SK-N-MC (cell line): Measurements from ENCODE around the gene TMEM120B.

Experiments used
- DNase-seq: peaks from one replicate; pipeline ENCODE4 v3.0.0-alpha.2; 2011; ENCODE audit warnings: low read depth, low spot score
- H3K27ac ChIP-seq: fragments of 200-600 bp; sonication (generic); 2 replicates; pipeline ENCODE4 v1.5.1; 2016; ENCODE audit warnings: mixed run types
- H3K36me3 ChIP-seq: fragments of 200-600 bp; sonication (generic); 2 replicates; pipeline ENCODE4 v1.6.1; 2017; ENCODE audit warnings: antibody characterized with exemption, low read length, mixed read lengths; ENCODE audit not compliant: insufficient read depth
- H3K4me3 ChIP-seq: fragments of 200-600 bp; sonication (generic); 2 replicates; pipeline ENCODE4 v1.5.1; 2016
- H3K9ac ChIP-seq: fragments of 200-600 bp; sonication (generic); 2 replicates; pipeline ENCODE4 v1.8.0; 2017; ENCODE audit warnings: mixed run types, mixed read lengths; ENCODE audit not compliant: insufficient read length
- H3K9me3 ChIP-seq: fragments of 200-600 bp; sonication (generic); 2 replicates; pipeline ENCODE4 v1.6.1; 2017; ENCODE audit warnings: low read depth, mild to moderate bottlenecking, antibody characterized with exemption, low read length, moderate library complexity, mixed read lengths
- EZH2 ChIP-seq: fragments of 200-600 bp; sonication (generic); IDR thresholded peaks from one replicate; pipeline ENCODE4 v1.6.1; 2017; ENCODE audit warnings: antibody characterized with exemption
- FOXP2 ChIP-seq: optimal IDR thresholded peaks from 2 replicates; pipeline ENCODE3; 2011; ENCODE audit warnings: mild to moderate bottlenecking, moderate library complexity; ENCODE audit not compliant: insufficient read depth; ENCODE audit errors: extremely low read length, control extremely low read depth
- POLR2AphosphoS5 ChIP-seq: IDR thresholded peaks from 2 replicates; pipeline ENCODE4 v1.6.1; 2012; ENCODE audit warnings: mild to moderate bottlenecking, low read depth, low read length, borderline replicate concordance

Gene TMEM120B

GRCh38 chr12:121814429-121815119 is 102.0 kb downstream of the TMEM120B start:
- Histone ChIP-seq H3K9me3 (no peaks in the 10 kb centered on the region), H3K27ac (no peak overlapping the region)
- TF ChIP-seq FOXP2 (no peak), EZH2 (no peak), POLR2AphosphoS5 (no peak)

DNA sequence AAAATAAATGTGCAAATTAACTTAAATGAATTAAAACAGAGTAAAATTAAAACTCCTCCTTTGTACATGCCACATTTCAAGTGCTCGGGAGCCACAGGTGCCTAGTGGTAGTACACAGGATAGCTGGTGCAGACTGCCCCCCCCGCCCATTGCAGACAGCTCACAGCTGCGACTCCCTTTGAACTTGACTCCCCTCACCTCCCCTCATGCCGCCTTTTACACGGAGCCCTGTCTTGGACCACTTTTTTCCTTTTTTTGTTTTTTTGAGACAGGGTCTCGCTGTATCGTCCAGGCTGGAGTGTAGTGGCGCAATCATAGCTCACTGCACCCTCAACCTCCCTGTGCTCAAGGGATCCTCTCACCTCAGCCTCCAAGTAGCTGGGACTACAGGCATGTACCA is 102.7 kb downstream of the TMEM120B start:
- H3K36me3 ChIP-seq, result peaks cover 70% of the 10 kb centered on the region
- no peak for DNase-seq
- H3K4me3 ChIP-seq, result no peak overlapping the region
- TF ChIP-seq POLR2AphosphoS5 (no peak), EZH2 (no peak), FOXP2 (no peak)
- H3K9ac ChIP-seq, result no peak overlapping the region
- no peaks in the 10 kb centered on the region for H3K9me3 ChIP-seq
- no peak overlapping the region for H3K27ac ChIP-seq

More at GRCh38 chr12:121814429-121815119, 102.0 kb downstream of the TMEM120B start:
- peaks cover 71% of the 10 kb centered on the region for H3K36me3 ChIP-seq
- no peak overlapping the region for H3K9ac ChIP-seq
- no peak for DNase-seq
- no peak overlapping the region for H3K4me3 ChIP-seq

DNA sequence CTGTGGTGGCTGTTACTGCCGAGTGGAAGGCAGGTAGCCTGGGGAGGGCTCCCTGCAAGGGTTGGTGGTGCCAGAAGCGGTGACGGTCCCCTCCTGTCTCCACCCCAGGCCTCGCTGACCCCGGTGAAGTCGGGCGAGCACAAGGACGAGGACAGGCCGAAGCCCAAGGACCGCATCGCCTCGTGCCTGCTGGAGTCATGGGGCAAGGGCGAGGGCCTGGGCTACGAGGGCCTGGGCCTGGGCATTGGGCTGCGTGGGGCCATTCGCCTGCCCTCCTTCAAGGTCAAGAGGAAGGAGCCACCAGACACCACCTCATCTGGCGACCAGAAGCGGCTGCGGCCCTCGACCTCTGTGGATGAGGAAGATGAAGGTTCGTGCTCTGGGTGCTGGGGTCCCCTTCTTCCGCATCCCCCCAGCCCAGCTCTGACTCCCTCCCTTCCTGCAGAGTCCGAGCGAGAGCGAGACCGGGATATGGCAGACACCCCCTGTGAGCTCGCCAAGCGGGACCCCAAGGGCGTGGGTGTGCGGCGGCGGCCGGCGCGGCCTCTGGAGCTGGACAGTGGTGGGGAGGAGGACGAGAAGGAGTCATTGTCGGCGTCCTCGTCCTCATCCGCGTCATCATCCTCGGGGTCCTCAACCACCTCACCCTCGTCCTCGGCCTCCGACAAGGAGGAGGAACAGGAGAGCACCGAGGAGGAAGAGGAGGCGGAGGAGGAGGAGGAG is 104.5 kb downstream of the TMEM120B start:
- H3K9me3 ChIP-seq, result no peaks in the 10 kb centered on the region
- peaks cover 65% of the 10 kb centered on the region; the same call in 1 of the 2 replicates for H3K36me3 ChIP-seq
- no peak overlapping the region for H3K4me3 ChIP-seq
- H3K9ac ChIP-seq, result no peak overlapping the region
- no peak for TF ChIP-seq POLR2AphosphoS5
- no peak for TF ChIP-seq FOXP2
- no peak for TF ChIP-seq EZH2
- no peak for DNase-seq
- H3K27ac ChIP-seq, result no peak overlapping the region

- Histone ChIP-seq H3K36me3 (peaks cover 67% of the 10 kb centered on the region; the same call in 1 of the 2 replicates), H3K9me3 (no peaks in the 10 kb centered on the region), H3K9ac (no peak overlapping the region), H3K4me3 (no peak overlapping the region), H3K27ac (no peak overlapping the region)
- TF ChIP-seq POLR2AphosphoS5, result no peak
- TF ChIP-seq FOXP2, result no peak
- TF ChIP-seq EZH2, result no peak
- no peak for DNase-seq
Observed at GRCh38 chr12:121817648-121818043, 105.1 kb downstream of the TMEM120B start.

GRCh38 chr12:121819212-121819949 is 106.8 kb downstream of the TMEM120B start:
- DNase-seq, result no peak
- H3K9me3 ChIP-seq, result no peaks in the 10 kb centered on the region
- TF ChIP-seq EZH2 (no peak), POLR2AphosphoS5 (no peak), FOXP2 (no peak)
- no peak overlapping the region for H3K27ac ChIP-seq
- no peak overlapping the region for H3K4me3 ChIP-seq
- no peak overlapping the region for H3K9ac ChIP-seq
- H3K36me3 ChIP-seq, result peaks cover 65% of the 10 kb centered on the region; the same call in 1 of the 2 replicates

- peaks cover 58% of the 10 kb centered on the region; the same call in 1 of the 2 replicates for H3K36me3 ChIP-seq
- no peak for DNase-seq
- H3K9me3 ChIP-seq, result no peaks in the 10 kb centered on the region
- H3K4me3 ChIP-seq, result no peak overlapping the region
- no peak for TF ChIP-seq FOXP2
- TF ChIP-seq POLR2AphosphoS5, result no peak
- no peak for TF ChIP-seq EZH2
- H3K27ac ChIP-seq, result no peak overlapping the region
- no peak overlapping the region for H3K9ac ChIP-seq
Observed at GRCh38 chr12:121820056-121820455, 107.5 kb downstream of the TMEM120B start.

GRCh38 chr12:121822393-121823100 is 110.0 kb downstream of the TMEM120B start:
- H3K9ac ChIP-seq, result no peak overlapping the region
- H3K9me3 ChIP-seq, result no peaks in the 10 kb centered on the region
- no peak overlapping the region for H3K27ac ChIP-seq
- TF ChIP-seq POLR2AphosphoS5 (no peak), FOXP2 (no peak), EZH2 (no peak)
- DNase-seq, result no peak
- no peak overlapping the region for H3K4me3 ChIP-seq
- peaks cover 41% of the 10 kb centered on the region; the same call in 1 of the 2 replicates for H3K36me3 ChIP-seq
